GM10266 (cell line): Measurements from ENCODE around the gene EGLN2.
"Not testable (repeated sequence)": the region's sequence is repeated elsewhere in the genome, so short reads cannot be mapped to it uniquely, and the experiment has no call there.

ENCODE experiments used
- DNase-seq: peaks from one replicate; pipeline ENCODE4 v3.0.0; 2012; ENCODE audit errors: extremely low spot score
- TF ChIP-seq, protein P1 (sequence below): IDR thresholded peaks from 2 replicates; pipeline ENCODE4 v1.5.1; 2012; ENCODE audit warnings: mild to moderate bottlenecking, low read depth; ENCODE audit not compliant: control insufficient read depth, insufficient read depth; ENCODE audit errors: missing control alignments

The EGLN2 gene

DNA sequence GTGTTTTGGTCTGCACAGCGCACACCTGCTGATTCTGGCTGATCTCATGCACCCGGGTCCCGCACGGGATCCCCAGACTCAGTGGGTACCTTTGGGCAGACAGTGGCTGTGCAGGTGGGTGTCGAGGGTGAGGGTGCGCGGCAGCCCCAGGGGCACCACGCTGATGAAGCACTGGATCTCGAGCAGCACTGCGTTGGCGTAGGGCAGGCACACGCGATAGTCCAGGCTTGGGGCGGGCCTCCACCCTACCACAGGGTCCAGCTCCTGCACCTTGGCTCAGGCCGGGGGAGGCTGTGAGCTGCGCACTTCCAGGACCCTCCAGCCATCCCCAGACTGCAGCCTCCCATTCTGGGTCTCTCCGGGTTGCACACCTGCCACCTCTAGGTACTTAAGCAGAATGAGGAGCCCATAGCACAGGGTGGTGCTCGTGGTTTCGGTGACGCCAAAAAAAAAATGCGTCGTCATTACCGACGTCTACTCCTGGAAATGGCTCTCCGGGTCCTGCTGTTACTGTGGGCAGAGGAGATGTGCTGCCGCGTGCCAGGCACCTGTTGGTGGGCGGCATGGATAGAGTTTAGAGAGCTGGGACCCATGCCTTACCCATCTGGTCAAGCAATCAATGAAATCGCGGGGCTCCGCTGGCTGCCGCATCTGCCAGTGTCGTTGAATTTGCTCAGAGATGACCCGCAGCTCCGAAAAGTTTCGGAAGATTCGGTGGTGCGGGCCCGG lies 10.5 kb downstream of the EGLN2 start:
- TF ChIP-seq, protein P1, sequence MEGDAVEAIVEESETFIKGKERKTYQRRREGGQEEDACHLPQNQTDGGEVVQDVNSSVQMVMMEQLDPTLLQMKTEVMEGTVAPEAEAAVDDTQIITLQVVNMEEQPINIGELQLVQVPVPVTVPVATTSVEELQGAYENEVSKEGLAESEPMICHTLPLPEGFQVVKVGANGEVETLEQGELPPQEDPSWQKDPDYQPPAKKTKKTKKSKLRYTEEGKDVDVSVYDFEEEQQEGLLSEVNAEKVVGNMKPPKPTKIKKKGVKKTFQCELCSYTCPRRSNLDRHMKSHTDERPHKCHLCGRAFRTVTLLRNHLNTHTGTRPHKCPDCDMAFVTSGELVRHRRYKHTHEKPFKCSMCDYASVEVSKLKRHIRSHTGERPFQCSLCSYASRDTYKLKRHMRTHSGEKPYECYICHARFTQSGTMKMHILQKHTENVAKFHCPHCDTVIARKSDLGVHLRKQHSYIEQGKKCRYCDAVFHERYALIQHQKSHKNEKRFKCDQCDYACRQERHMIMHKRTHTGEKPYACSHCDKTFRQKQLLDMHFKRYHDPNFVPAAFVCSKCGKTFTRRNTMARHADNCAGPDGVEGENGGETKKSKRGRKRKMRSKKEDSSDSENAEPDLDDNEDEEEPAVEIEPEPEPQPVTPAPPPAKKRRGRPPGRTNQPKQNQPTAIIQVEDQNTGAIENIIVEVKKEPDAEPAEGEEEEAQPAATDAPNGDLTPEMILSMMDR, result no peak
- DNase-seq, result no peak

GRCh38 chr19:40810160-40810559 lies 11.2 kb downstream of the EGLN2 start:
- DNase-seq, result no peak
- TF ChIP-seq, protein P1, result no peak

DNA sequence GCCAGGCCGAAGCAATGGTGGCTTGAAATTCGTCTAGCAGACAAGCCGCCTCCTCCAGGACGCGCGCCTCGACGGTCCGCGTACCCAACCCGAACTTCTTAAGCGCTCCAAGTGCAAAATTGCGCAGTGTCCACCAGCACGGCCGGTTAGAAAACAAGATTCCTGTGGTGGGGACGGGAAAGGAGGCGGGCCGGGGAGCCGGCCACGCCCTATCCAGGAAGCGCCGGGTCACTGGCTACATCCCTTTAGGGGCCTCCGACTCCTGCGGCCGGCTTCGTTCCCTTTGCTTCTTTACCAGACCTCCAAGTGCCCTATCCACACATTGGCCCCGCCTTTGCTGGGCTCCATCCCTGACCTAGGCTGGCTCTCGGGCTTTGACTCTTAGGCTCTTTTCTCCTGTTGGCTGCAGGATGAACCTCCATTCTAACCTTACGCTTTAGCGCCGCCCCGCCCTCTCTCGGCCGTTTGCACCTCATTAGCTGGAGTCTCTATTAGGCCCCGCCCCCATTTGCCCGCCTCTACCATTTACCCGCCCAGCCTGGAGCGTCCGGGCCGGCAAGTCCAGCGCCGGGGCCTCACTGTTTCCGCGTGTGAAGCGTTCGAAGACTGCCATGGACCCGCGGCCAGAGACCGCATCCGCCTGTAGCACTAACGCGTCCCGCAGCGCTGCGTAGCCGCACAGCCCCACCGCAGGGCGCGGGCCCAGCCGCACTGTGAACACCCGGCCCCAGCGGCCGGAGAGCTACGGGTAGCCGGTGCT lies 11.8 kb downstream of the EGLN2 start:
- DNase-seq, result not testable (repeated sequence)

- DNase-seq, result no peak
- TF ChIP-seq, protein P1, result peak; percentile 16
These were observed 12.7 kb downstream of the EGLN2 start for GRCh38 chr19:40811478-40812341.

GRCh38 chr19:40812571-40812970 lies 13.6 kb downstream of the EGLN2 start:
- DNase-seq, result not testable (repeated sequence)

DNA sequence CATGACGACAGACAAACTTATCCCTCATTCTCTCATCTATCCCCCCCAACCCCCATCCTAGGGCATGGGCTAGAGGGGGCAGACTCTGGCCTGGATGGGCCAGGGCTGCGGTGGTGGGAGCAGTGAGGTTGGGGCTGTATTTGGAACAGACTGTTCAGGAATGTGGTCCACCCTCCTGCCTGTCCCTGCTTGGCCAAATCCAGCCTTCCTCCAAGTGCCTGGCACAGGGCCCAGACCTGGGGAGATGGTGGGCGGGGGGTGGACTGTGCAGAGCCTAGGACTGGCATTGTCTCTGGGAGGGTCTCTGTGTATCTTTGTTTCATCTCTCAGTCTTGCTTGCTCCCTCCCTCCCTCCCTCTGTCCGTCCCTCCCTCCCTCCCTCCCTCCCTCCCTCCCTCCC lies 14.2 kb downstream of the EGLN2 start:
- TF ChIP-seq, protein P1, result no peak
- no peak for DNase-seq

DNA sequence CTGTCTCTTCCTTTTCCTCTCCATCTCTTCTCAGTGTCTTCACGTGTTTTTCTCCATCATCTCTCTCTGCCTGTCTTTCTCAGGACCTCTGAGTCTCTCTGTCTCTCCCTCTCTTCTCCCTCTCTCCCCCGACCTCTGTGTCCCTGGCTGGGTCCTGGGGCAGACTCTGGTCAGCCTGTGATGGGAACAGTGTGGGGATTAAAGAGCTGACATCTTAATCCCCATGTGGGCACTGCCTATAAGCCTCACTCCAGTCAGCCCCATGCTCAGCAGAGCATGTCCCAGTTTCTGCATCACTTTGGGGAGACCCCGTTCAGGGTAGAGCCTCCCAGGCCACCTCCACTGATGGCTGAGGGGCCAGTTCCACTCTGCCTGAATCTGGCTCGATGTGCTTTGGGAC lies 16.2 kb downstream of the EGLN2 start:
- TF ChIP-seq, protein P1, result no peak
- DNase-seq, result no peak
